HepG2 (cell line): ENCODE data around the gene PLK5. TPM values are rescaled to one million over a fixed set of nuclear protein-coding genes. Genes with fewer than 3 reads are reported as not detected.

Experiments
- ARID2 ChIP-seq: sonication (generic); formaldehyde crosslinking; IDR thresholded peaks from 2 replicates; pipeline ENCODE4 v1.8.1; 2022; ENCODE audit warnings: mild to moderate bottlenecking, missing genetic modification reagents, borderline replicate concordance
- ATF7 ChIP-seq, 2 experiments: fragments of 450-650 bp in 1 of 2; sonication (generic) in 1 of 2; formaldehyde crosslinking in 1 of 2; IDR thresholded peaks; 2 replicates each; pipeline versions ENCODE4 v1.4.0 to v1.6.1; 2016 to 2020; ENCODE audit warnings: antibody characterized with exemption in 1 of 2, mild to moderate bottlenecking in 1 of 2, missing genetic modification reagents in 1 of 2
- CBFB ChIP-seq: sonication (generic); formaldehyde crosslinking; IDR thresholded peaks from 2 replicates; pipeline ENCODE4 v1.4.0; 2020; ENCODE audit warnings: missing genetic modification reagents
- CEBPZ ChIP-seq: IDR thresholded peaks from 2 replicates; pipeline ENCODE4 v1.6.1; 2012; ENCODE audit warnings: low read length, improper control_type of control experiment
- DMAP1 ChIP-seq: IDR thresholded peaks from 2 replicates; pipeline ENCODE4 v1.6.1; 2016
- HOMEZ ChIP-seq: IDR thresholded peaks from 2 replicates; pipeline ENCODE4 v1.6.1; 2016; ENCODE audit warnings: low read depth
- IRF9 ChIP-seq: sonication (generic); formaldehyde crosslinking; IDR thresholded peaks from 2 replicates; pipeline ENCODE4 v1.8.0; 2022; ENCODE audit warnings: missing genetic modification reagents, mild to moderate bottlenecking, borderline replicate concordance
- KLF6 ChIP-seq: IDR thresholded peaks from 2 replicates; pipeline ENCODE4 v1.8.0; 2016; ENCODE audit warnings: missing biosample characterization, missing genetic modification reagents
- MAFF ChIP-seq: IDR thresholded peaks from 2 replicates; pipeline ENCODE4 v1.6.1; 2011; ENCODE audit warnings: low read depth, low read length, improper control_type of control experiment
- MBD4 ChIP-seq: IDR thresholded peaks from 2 replicates; pipeline ENCODE4 v1.6.1; 2012; ENCODE audit warnings: low read length, inconsistent platforms, borderline replicate concordance
- PAWR ChIP-seq: sonication (generic); formaldehyde crosslinking; IDR thresholded peaks from 2 replicates; pipeline ENCODE4 v1.4.0; 2020; ENCODE audit warnings: missing genetic modification reagents, mild to moderate bottlenecking, borderline replicate concordance
- PHF8 ChIP-seq: sonication (generic); formaldehyde crosslinking; IDR thresholded peaks from 2 replicates; pipeline ENCODE4 v1.5.0; 2020; ENCODE audit warnings: missing genetic modification reagents
- RXRA ChIP-seq: sonication (generic); formaldehyde crosslinking; IDR thresholded peaks from 2 replicates; pipeline ENCODE4 v1.5.1; 2020; ENCODE audit warnings: missing genetic modification reagents
- SALL2 ChIP-seq: sonication (generic); formaldehyde crosslinking; IDR thresholded peaks from 2 replicates; pipeline ENCODE4 v1.8.1; 2023; ENCODE audit warnings: mild to moderate bottlenecking, missing genetic modification reagents, inconsistent platforms
- SKI ChIP-seq: fragments of 450-650 bp; IDR thresholded peaks from one replicate; pipeline ENCODE4 v1.6.1; 2018; ENCODE audit warnings: mild to moderate bottlenecking; ENCODE audit not compliant: partially characterized antibody
- TFDP1 ChIP-seq: IDR thresholded peaks from 2 replicates; pipeline ENCODE4 v1.6.1; 2016; ENCODE audit warnings: missing compliant biosample characterization, missing genetic modification reagents, borderline replicate concordance
- ZNF441 ChIP-seq: sonication (generic); formaldehyde crosslinking; IDR thresholded peaks from 2 replicates; pipeline ENCODE4 v1.7.0; 2021; ENCODE audit warnings: missing genetic modification reagents, borderline replicate concordance
- ZNF503 ChIP-seq: sonication (generic); formaldehyde crosslinking; IDR thresholded peaks from 2 replicates; pipeline ENCODE4 v1.4.0; 2020; ENCODE audit warnings: missing genetic modification reagents
- polyA plus RNA-seq, 8 experiments: library from polyadenylated mRNA; depleted of rRNA in 3 of 8; stranded (reverse) in 7 of 8; unstranded in 1 of 8; fragments of >200 nt; fragmentation: Illumina TruSeq in 4 of 8; extraction: Trizol in 4 of 8; gene quantifications; 2 replicates each; pipeline versions ENCODE4 v1.2.1 to v1.2.3, GENCODE V29; 2011 to 2016; ENCODE audit warnings: low read depth in 4 of 8, missing spikeins in 1 of 8, mixed read lengths in 1 of 8; ENCODE audit not compliant: insufficient read depth in 1 of 8
- total RNA-seq, 5 experiments: library from RNA; depleted of rRNA; stranded (reverse); fragments of >200 nt; fragmentation: Illumina TruSeq; extraction: Trizol; gene quantifications; 2 replicates each; pipeline ENCODE4 v1.2.3, GENCODE V29; 2016; ENCODE audit warnings: low read depth in 1 of 5
- TF ChIP-seq, protein P1 (sequence below): sonication (generic); formaldehyde crosslinking; IDR thresholded peaks from 2 replicates; pipeline ENCODE4 v1.8.0; 2022; ENCODE audit warnings: mild to moderate bottlenecking, missing genetic modification reagents, moderate library complexity

PLK5 gene
- total and polyA plus RNA-seq, 2 of the 13 experiments (the other 11 are each of a cell fraction or from before 2014, with no cell fraction given) = not detected

GRCh38 chr19:1491114-1491848 is 32.6 kb upstream of the PLK5 start, which contains the start of gene REEP6 (continued):
- no peak for TF ChIP-seq MBD4
- TF ChIP-seq PHF8 = peak; percentile 47; the same call in 1 of the 2 replicates
- peak; percentile 39; the same call in 1 of the 2 replicates for TF ChIP-seq TFDP1 (CRISPR knock-in tag)
- TF ChIP-seq PAWR (CRISPR knock-in tag) = no peak
- TF ChIP-seq CBFB (CRISPR knock-in tag) = 0 out of 2 replicates have a peak, but pooled peaks have one; percentile 18
- TF ChIP-seq ZNF503 (CRISPR knock-in tag) = peak; percentile 77
- 0 out of 2 replicates have a peak, but pooled peaks have one; percentile 32 for TF ChIP-seq IRF9
- TF ChIP-seq KLF6 (CRISPR knock-in tag) = no peak
- TF ChIP-seq DMAP1 = no peak
- no peak for TF ChIP-seq MAFF
- TF ChIP-seq, protein P1, sequence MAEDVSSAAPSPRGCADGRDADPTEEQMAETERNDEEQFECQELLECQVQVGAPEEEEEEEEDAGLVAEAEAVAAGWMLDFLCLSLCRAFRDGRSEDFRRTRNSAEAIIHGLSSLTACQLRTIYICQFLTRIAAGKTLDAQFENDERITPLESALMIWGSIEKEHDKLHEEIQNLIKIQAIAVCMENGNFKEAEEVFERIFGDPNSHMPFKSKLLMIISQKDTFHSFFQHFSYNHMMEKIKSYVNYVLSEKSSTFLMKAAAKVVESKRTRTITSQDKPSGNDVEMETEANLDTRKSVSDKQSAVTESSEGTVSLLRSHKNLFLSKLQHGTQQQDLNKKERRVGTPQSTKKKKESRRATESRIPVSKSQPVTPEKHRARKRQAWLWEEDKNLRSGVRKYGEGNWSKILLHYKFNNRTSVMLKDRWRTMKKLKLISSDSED (CRISPR knock-in tag) = no peak
- no peak for TF ChIP-seq SKI
- TF ChIP-seq CEBPZ = no peak
- no peak for TF ChIP-seq ATF7 (IDR thresholded peaks at IDR 0.05)
- no peak for TF ChIP-seq ATF7 (CRISPR knock-in tag; IDR thresholded peaks at IDR 0.05)
- TF ChIP-seq HOMEZ (CRISPR knock-in tag) = no peak
- TF ChIP-seq ARID2 (CRISPR knock-in tag) = 0 out of 2 replicates have a peak, but pooled peaks have one; percentile 71
- TF ChIP-seq RXRA (CRISPR knock-in tag) = peak; percentile 43; the same call in 1 of the 2 replicates
- TF ChIP-seq ZNF441 (CRISPR knock-in tag) = no peak
- TF ChIP-seq SALL2 = peak; percentile 89; the same call in 1 of the 2 replicates
